IPS DF 6.9 (cell line): ENCODE measurements around the gene SLC35F4.

Experiments
- DNase-seq: peaks from one replicate; pipeline ENCODE4 v3.0.0-alpha.2; 2013; ENCODE audit warnings: low read depth, low spot score
- H3K27ac ChIP-seq: one replicate; pipeline ENCODE4 v1.5.1; 2013; ENCODE audit warnings: low read length, control low read depth
- H3K27me3 ChIP-seq: 2 replicates; pipeline ENCODE4 v1.6.1; 2013; ENCODE audit warnings: mild to moderate bottlenecking, low read length; ENCODE audit not compliant: control insufficient read depth, insufficient read depth
- H3K36me3 ChIP-seq: 2 replicates; pipeline ENCODE4 v1.6.1; 2013; ENCODE audit warnings: low read length; ENCODE audit not compliant: control insufficient read depth, insufficient read depth
- H3K4me1 ChIP-seq: 2 replicates; pipeline ENCODE4 v1.6.1; 2013; ENCODE audit warnings: low read length; ENCODE audit not compliant: control insufficient read depth, insufficient read depth
- H3K4me3 ChIP-seq: 2 replicates; pipeline ENCODE4 v1.5.1; 2013; ENCODE audit warnings: mild to moderate bottlenecking, low read length
- H3K9me3 ChIP-seq: 2 replicates; pipeline ENCODE4 v1.6.1; 2013; ENCODE audit warnings: low read length, inconsistent platforms; ENCODE audit not compliant: control insufficient read depth, insufficient read depth
- WGBS: extraction: QIAGEN DNeasy Blood & Tissue Kit; methylation state at CpG from one replicate; pipeline ENCODE4 v1.1.7; 2013; ENCODE audit warnings: mixed read lengths, missing lambda C conversion rate; ENCODE audit not compliant: insufficient read length, insufficient coverage; 5-methylcytosine and 5-hydroxymethylcytosine counted together

The SLC35F4 gene

GRCh38 chr14:57559576-57559975 is 306.3 kb downstream of the SLC35F4 start:
- Histone ChIP-seq H3K27ac (no peak overlapping the region), H3K4me3 (no peak overlapping the region), H3K4me1 (no peaks in the 10 kb centered on the region), H3K27me3 (no peaks in the 10 kb centered on the region), H3K9me3 (no peaks in the 10 kb centered on the region), H3K36me3 (no peaks in the 10 kb centered on the region)
- DNase-seq, result no peak
- no CpG with 5 or more reads among the region's 5 CpGs for WGBS

GRCh38 chr14:57549765-57550420 is 316.0 kb downstream of the SLC35F4 start:
- Histone ChIP-seq H3K36me3 (no peaks in the 10 kb centered on the region), H3K9me3 (no peaks in the 10 kb centered on the region), H3K4me1 (0 out of 2 replicates have a peak, but pooled peaks cover 1% of the 10 kb centered on the region), H3K27ac (no peak overlapping the region), H3K27me3 (no peaks in the 10 kb centered on the region), H3K4me3 (no peak overlapping the region)
- DNase-seq, result no peak
- no CpG with 5 or more reads among the region's 4 CpGs for WGBS

GRCh38 chr14:57549016-57549564 is 316.8 kb downstream of the SLC35F4 start:
- no peak overlapping the region for H3K27ac ChIP-seq
- WGBS, result no CpG with 5 or more reads among the region's 2 CpGs

GRCh38 chr14:57547131-57547530 is 318.8 kb downstream of the SLC35F4 start:
- Histone ChIP-seq H3K4me1 (0 out of 2 replicates have a peak, but pooled peaks cover 1% of the 10 kb centered on the region), H3K27ac (no peak overlapping the region), H3K9me3 (no peaks in the 10 kb centered on the region), H3K36me3 (no peaks in the 10 kb centered on the region), H3K4me3 (no peak overlapping the region), H3K27me3 (no peaks in the 10 kb centered on the region)
- no CpG with 5 or more reads among the region's 2 CpGs for WGBS
- DNase-seq, result no peak

More at GRCh38 chr14:57549016-57549564, 316.8 kb downstream of the SLC35F4 start:
- H3K9me3 ChIP-seq, result no peaks in the 10 kb centered on the region
- H3K36me3 ChIP-seq, result no peaks in the 10 kb centered on the region
- no peak for DNase-seq
- no peak overlapping the region for H3K4me3 ChIP-seq
- H3K4me1 ChIP-seq, result 0 out of 2 replicates have a peak, but pooled peaks cover 1% of the 10 kb centered on the region
- H3K27me3 ChIP-seq, result no peaks in the 10 kb centered on the region

GRCh38 chr14:57533214-57533613 is 332.7 kb downstream of the SLC35F4 start:
- no CpG with 5 or more reads among the region's 1 CpG for WGBS
- H3K4me1 ChIP-seq, result no peaks in the 10 kb centered on the region
- H3K9me3 ChIP-seq, result no peaks in the 10 kb centered on the region
- no peaks in the 10 kb centered on the region for H3K27me3 ChIP-seq
- H3K36me3 ChIP-seq, result no peaks in the 10 kb centered on the region
- DNase-seq, result no peak
- H3K4me3 ChIP-seq, result no peak overlapping the region
- H3K27ac ChIP-seq, result no peak overlapping the region

GRCh38 chr14:57530571-57530970 is 335.3 kb downstream of the SLC35F4 start:
- H3K27me3 ChIP-seq, result no peaks in the 10 kb centered on the region
- no peak overlapping the region for H3K4me3 ChIP-seq
- no peaks in the 10 kb centered on the region for H3K36me3 ChIP-seq
- no peak overlapping the region for H3K27ac ChIP-seq
- H3K4me1 ChIP-seq, result no peaks in the 10 kb centered on the region
- no peak for DNase-seq
- no peaks in the 10 kb centered on the region for H3K9me3 ChIP-seq

GRCh38 chr14:57526942-57527341 is 338.9 kb downstream of the SLC35F4 start:
- Histone ChIP-seq H3K36me3 (no peaks in the 10 kb centered on the region), H3K4me3 (no peak overlapping the region), H3K4me1 (no peaks in the 10 kb centered on the region), H3K27ac (no peak overlapping the region), H3K9me3 (no peaks in the 10 kb centered on the region), H3K27me3 (no peaks in the 10 kb centered on the region)
- no CpG with 5 or more reads among the region's 3 CpGs for WGBS
- DNase-seq, result peak; percentile 47

GRCh38 chr14:57519043-57519442 is 346.8 kb downstream of the SLC35F4 start:
- Histone ChIP-seq H3K27ac (no peak overlapping the region), H3K27me3 (no peaks in the 10 kb centered on the region), H3K9me3 (no peaks in the 10 kb centered on the region), H3K4me1 (no peaks in the 10 kb centered on the region), H3K4me3 (no peak overlapping the region), H3K36me3 (no peaks in the 10 kb centered on the region)
- no peak for DNase-seq
